ENCODE measurements around the gene SKIDA1.
A peak's percentile ranks its signal among the peaks of the same experiment; 100 is the strongest.

SKIDA1 gene

DNA sequence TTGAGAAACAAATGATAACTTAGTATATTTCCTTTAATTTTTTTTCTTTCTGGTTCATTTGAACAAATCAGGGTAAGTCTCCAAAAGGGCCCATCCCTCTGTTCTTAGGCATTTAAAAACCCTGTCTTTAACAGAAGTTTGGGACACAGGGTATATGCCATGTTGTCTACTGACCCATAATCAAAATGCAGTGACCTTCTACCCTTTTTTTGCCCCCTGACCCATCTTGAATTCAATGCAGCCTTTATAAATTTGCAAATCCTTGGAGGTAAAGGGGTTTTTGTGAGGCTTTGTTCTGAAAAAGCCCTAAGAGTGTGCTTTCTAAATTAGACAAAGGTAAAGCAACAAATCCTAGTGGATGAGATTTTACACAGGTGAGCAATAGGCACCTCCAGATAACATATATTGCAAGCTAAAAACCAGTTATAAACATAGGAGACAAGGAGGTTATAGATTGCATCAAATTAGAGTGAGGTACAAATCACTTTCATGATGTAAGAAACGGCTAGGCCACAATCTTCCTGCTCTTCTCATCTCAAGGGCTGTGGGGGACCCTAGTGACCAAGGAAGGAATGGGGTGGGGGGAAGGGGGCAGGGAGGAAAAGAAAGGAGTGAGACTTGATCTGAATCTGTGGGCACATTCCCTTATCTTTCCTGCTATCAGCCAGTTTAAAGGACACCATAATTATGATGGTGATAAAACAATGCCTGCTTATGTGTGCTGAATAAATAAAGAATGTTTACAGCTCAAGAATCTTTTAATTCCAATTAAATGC, 2.7 kb downstream of the SKIDA1 start:
- H3K9ac ChIP-seq (ENCODE audit: low read depth in 1 of 2, low read length in 2 of 2): no peak overlapping the region
- H3K27ac ChIP-seq (ENCODE audit: low read depth in 2 of 2, low read length in 2 of 2): no peak overlapping the region

DNA sequence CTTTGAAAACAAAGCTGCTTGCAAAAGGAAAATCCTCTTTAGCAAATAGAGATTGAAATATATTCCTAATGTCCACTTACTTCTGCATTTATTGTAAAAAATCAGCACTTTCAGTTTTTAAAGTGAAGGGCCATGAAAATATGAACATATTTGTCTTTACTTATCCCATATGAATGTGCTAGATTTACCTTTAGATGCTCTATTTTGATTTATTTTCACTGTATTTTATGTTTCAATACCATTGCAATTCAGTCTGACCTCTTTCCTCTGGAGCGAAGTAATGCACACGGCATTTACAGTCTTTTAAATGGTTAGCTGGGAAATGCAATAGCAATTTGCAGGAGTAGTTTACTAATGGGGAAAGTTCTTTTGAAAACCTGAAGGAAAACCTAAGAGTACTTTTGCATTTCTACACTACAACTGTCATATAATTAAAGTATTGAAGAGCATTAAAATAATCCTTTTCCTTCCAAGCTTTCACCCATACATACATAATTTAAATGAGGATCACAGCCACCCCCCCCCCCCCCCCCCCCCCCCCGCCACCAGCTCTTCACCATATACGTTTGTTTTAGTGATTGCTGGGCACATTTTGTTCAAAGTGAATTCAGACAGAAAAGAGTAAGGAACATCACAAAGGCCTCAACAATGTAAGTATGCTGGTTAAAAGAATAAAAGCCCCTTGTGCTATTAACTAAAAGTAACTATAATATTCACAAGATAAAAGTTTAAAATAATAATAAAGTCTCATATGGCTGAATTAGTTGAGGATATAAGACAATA, 3.5 kb downstream of the SKIDA1 start:
- no peak overlapping the region for H3K4me3 ChIP-seq (ENCODE audit: low read length in 2 of 2)
- H3K9ac ChIP-seq (ENCODE audit: low read depth in 1 of 2, low read length in 2 of 2): no peak overlapping the region
- peaks cover 33% of the 10 kb centered on the region in 2 donors for H3K27me3 ChIP-seq (ENCODE audit: control insufficient read depth in 2 of 2, insufficient read depth in 2 of 2, low read length in 2 of 2)
- H3K36me3 ChIP-seq (ENCODE audit: control insufficient read depth in 2 of 2, insufficient read depth in 2 of 2, low read length in 2 of 2): no peaks in the 10 kb centered on the region
- no peaks in the 10 kb centered on the region for H3K9me3 ChIP-seq (ENCODE audit: control insufficient read depth in 2 of 2, low read length in 2 of 2)
- H3K4me1 ChIP-seq (ENCODE audit: control insufficient read depth in 2 of 2, insufficient read depth in 2 of 2, low read length in 2 of 2): peaks cover 9 to 26% of the 10 kb centered on the region in 2 donors
- no peak overlapping the region for H3K27ac ChIP-seq (ENCODE audit: low read depth in 2 of 2, low read length in 2 of 2)

More for the DNA sequence above, 2.7 kb downstream of the SKIDA1 start:
- H3K4me3 ChIP-seq (ENCODE audit: low read length in 2 of 2): no peak overlapping the region
- H3K27me3 ChIP-seq (ENCODE audit: control insufficient read depth in 2 of 2, insufficient read depth in 2 of 2, low read length in 2 of 2): peaks cover 27% of the 10 kb centered on the region in 2 donors
- H3K36me3 ChIP-seq (ENCODE audit: control insufficient read depth in 2 of 2, insufficient read depth in 2 of 2, low read length in 2 of 2): no peaks in the 10 kb centered on the region
- H3K9me3 ChIP-seq (ENCODE audit: control insufficient read depth in 2 of 2, low read length in 2 of 2): no peaks in the 10 kb centered on the region
- H3K4me1 ChIP-seq (ENCODE audit: control insufficient read depth in 2 of 2, insufficient read depth in 2 of 2, low read length in 2 of 2): peaks cover 9 to 21% of the 10 kb centered on the region in 2 donors

- Histone ChIP-seq H3K4me1 (ENCODE audit: control insufficient read depth in 2 of 2, insufficient read depth in 2 of 2, low read length in 2 of 2) (peaks cover 5 to 26% of the 10 kb centered on the region in 2 donors), H3K9ac (ENCODE audit: low read depth in 1 of 2, low read length in 2 of 2) (no peak overlapping the region), H3K36me3 (ENCODE audit: control insufficient read depth in 2 of 2, insufficient read depth in 2 of 2, low read length in 2 of 2) (no peaks in the 10 kb centered on the region), H3K4me3 (ENCODE audit: low read length in 2 of 2) (no peak overlapping the region), H3K27ac (ENCODE audit: low read depth in 2 of 2, low read length in 2 of 2) (peak overlapping the region in 1 of 2 donors; percentile 0), H3K9me3 (ENCODE audit: control insufficient read depth in 2 of 2, low read length in 2 of 2) (no peaks in the 10 kb centered on the region), H3K27me3 (ENCODE audit: control insufficient read depth in 2 of 2, insufficient read depth in 2 of 2, low read length in 2 of 2) (peaks cover 38 to 40% of the 10 kb centered on the region in 2 donors)
Observed at GRCh38 chr10:21520949-21521348, 4.5 kb downstream of the SKIDA1 start.

GRCh38 chr10:21520509-21520908, 5.0 kb downstream of the SKIDA1 start:
- Histone ChIP-seq H3K4me3 (ENCODE audit: low read length in 2 of 2) (no peak overlapping the region), H3K36me3 (ENCODE audit: control insufficient read depth in 2 of 2, insufficient read depth in 2 of 2, low read length in 2 of 2) (no peaks in the 10 kb centered on the region), H3K9ac (ENCODE audit: low read depth in 1 of 2, low read length in 2 of 2) (no peak overlapping the region), H3K27me3 (ENCODE audit: control insufficient read depth in 2 of 2, insufficient read depth in 2 of 2, low read length in 2 of 2) (peaks cover 42 to 44% of the 10 kb centered on the region in 2 donors), H3K9me3 (ENCODE audit: control insufficient read depth in 2 of 2, low read length in 2 of 2) (no peaks in the 10 kb centered on the region), H3K27ac (ENCODE audit: low read depth in 2 of 2, low read length in 2 of 2) (no peak overlapping the region), H3K4me1 (ENCODE audit: control insufficient read depth in 2 of 2, insufficient read depth in 2 of 2, low read length in 2 of 2) (peaks cover 5 to 23% of the 10 kb centered on the region in 2 donors)

- Histone ChIP-seq H3K4me3 (ENCODE audit: low read length in 2 of 2) (peak overlapping the region in 1 of 2 donors; percentile 38), H3K36me3 (ENCODE audit: control insufficient read depth in 2 of 2, insufficient read depth in 2 of 2, low read length in 2 of 2) (no peaks in the 10 kb centered on the region), H3K27ac (ENCODE audit: low read depth in 2 of 2, low read length in 2 of 2) (peak overlapping the region; percentile 38 to 69), H3K27me3 (ENCODE audit: control insufficient read depth in 2 of 2, insufficient read depth in 2 of 2, low read length in 2 of 2) (peaks cover 48 to 49% of the 10 kb centered on the region in 2 donors), H3K9ac (ENCODE audit: low read depth in 1 of 2, low read length in 2 of 2) (peak overlapping the region in 1 of 2 donors; percentile 49), H3K4me1 (ENCODE audit: control insufficient read depth in 2 of 2, insufficient read depth in 2 of 2, low read length in 2 of 2) (peaks cover under 1 to 22% of the 10 kb centered on the region in 2 donors), H3K9me3 (ENCODE audit: control insufficient read depth in 2 of 2, low read length in 2 of 2) (no peaks in the 10 kb centered on the region)
Observed at GRCh38 chr10:21519941-21520436, 5.5 kb downstream of the SKIDA1 start.

GRCh38 chr10:21519397-21519933, 6.0 kb downstream of the SKIDA1 start:
- Histone ChIP-seq H3K4me3 (ENCODE audit: low read length in 2 of 2) (peak overlapping the region in 1 of 2 donors; percentile 70), H3K36me3 (ENCODE audit: control insufficient read depth in 2 of 2, insufficient read depth in 2 of 2, low read length in 2 of 2) (no peaks in the 10 kb centered on the region), H3K4me1 (ENCODE audit: control insufficient read depth in 2 of 2, insufficient read depth in 2 of 2, low read length in 2 of 2) (peaks cover 0 to 22% of the 10 kb centered on the region in 2 donors), H3K27ac (ENCODE audit: low read depth in 2 of 2, low read length in 2 of 2) (peak overlapping the region; percentile 38 to 69), H3K9me3 (ENCODE audit: control insufficient read depth in 2 of 2, low read length in 2 of 2) (no peaks in the 10 kb centered on the region), H3K9ac (ENCODE audit: low read depth in 1 of 2, low read length in 2 of 2) (peak overlapping the region in 1 of 2 donors; percentile 49), H3K27me3 (ENCODE audit: control insufficient read depth in 2 of 2, insufficient read depth in 2 of 2, low read length in 2 of 2) (peaks cover 52 to 53% of the 10 kb centered on the region in 2 donors)

DNA sequence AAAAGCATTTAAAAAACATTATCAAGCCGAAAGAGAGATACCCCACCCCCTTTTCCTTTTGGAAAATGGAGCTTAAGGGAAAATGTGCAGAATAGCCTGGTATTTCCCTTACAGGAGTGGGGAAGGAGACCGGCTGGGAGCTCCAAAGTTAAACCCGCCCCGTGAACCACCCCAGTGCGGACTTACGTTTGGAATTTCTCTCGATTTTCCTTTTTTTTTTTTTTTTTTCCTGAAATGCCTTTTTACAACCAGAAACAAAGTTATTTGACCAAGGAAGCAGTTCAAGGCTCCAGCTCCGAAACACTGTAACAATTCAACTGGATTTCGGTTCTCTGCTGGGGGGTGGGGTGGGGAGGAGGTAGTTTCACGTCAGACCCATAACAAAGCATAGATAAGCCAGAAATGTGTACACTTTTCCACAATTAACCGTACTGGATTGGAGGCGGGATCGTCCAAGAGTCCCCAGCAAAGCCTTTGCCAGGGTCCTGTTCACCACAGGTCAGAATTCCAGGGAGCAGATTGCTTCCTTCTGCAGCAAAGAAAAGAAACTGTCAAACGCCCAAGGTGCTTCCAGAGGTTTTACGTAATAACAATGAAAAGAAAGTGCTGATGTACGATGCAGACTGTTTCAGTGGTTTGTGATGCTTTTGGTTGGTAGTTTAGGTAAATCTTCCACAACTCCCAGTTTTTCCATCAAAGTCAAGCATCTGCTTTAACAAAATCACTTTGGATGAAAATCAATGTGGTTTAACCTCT, 6.7 kb downstream of the SKIDA1 start:
- Histone ChIP-seq H3K36me3 (ENCODE audit: control insufficient read depth in 2 of 2, insufficient read depth in 2 of 2, low read length in 2 of 2) (no peaks in the 10 kb centered on the region), H3K4me3 (ENCODE audit: low read length in 2 of 2) (peak overlapping the region; percentile 28 to 70), H3K9ac (ENCODE audit: low read depth in 1 of 2, low read length in 2 of 2) (peak overlapping the region in 1 of 2 donors; percentile 22), H3K4me1 (ENCODE audit: control insufficient read depth in 2 of 2, insufficient read depth in 2 of 2, low read length in 2 of 2) (peaks cover 0 to 22% of the 10 kb centered on the region in 2 donors), H3K27me3 (ENCODE audit: control insufficient read depth in 2 of 2, insufficient read depth in 2 of 2, low read length in 2 of 2) (peaks cover 55 to 56% of the 10 kb centered on the region in 2 donors), H3K27ac (ENCODE audit: low read depth in 2 of 2, low read length in 2 of 2) (peak overlapping the region; percentile 38 to 69), H3K9me3 (ENCODE audit: control insufficient read depth in 2 of 2, low read length in 2 of 2) (no peaks in the 10 kb centered on the region)

DNA sequence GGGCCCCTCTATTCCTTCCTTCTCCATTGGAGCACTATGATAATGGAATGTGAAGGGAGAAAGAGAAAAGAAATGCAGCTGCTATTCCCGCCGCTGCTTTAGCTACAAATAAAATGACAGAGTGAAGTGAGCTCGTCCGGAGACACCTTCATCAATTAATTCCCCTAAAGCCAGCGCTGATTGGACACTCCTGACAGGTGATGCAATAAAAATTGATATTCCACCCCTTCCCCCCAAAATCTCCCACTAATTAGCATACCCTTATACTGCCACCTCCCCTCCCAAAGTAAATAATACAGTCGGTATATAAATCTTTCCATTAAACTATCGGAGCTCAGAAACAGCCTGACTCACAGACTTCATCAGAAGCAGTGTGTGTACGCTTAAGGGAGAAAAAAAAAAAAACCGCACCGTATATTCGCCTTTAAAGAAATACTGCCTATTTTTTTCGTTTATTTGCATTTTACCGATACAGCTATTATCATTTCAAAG, 7.3 kb downstream of the SKIDA1 start:
- H3K27me3 ChIP-seq (ENCODE audit: control insufficient read depth in 2 of 2, insufficient read depth in 2 of 2, low read length in 2 of 2): peaks cover 59 to 61% of the 10 kb centered on the region in 2 donors
- no peaks in the 10 kb centered on the region for H3K36me3 ChIP-seq (ENCODE audit: control insufficient read depth in 2 of 2, insufficient read depth in 2 of 2, low read length in 2 of 2)
- peak overlapping the region in 1 of 2 donors; percentile 23 for H3K9ac ChIP-seq (ENCODE audit: low read depth in 1 of 2, low read length in 2 of 2)
- peak overlapping the region; percentile 38 to 69 for H3K27ac ChIP-seq (ENCODE audit: low read depth in 2 of 2, low read length in 2 of 2)
- H3K4me3 ChIP-seq (ENCODE audit: low read length in 2 of 2): peak overlapping the region; percentile 59 to 70
- peaks cover 0 to 22% of the 10 kb centered on the region in 2 donors for H3K4me1 ChIP-seq (ENCODE audit: control insufficient read depth in 2 of 2, insufficient read depth in 2 of 2, low read length in 2 of 2)
- no peaks in the 10 kb centered on the region for H3K9me3 ChIP-seq (ENCODE audit: control insufficient read depth in 2 of 2, low read length in 2 of 2)

Measured in mucosa of rectum (tissue), 2 donors.